GM21529 (cell line): ENCODE results near the gene MAP6D1.

Source experiments
- ATAC-seq: cut with Tn5 transposase; IDR thresholded peaks from one replicate; pipeline ENCODE4 v1.9.1; 2021; ENCODE audit not compliant: unreplicated experiment

Gene MAP6D1

GRCh38 chr3:183824761-183825455 lies 469 bp downstream of the MAP6D1 start:
- ATAC-seq, result peak; percentile 22

GRCh38 chr3:183823963-183824362 lies 1.4 kb downstream of the MAP6D1 start:
- ATAC-seq, result no peak

- ATAC-seq, result no peak
These were observed 2.7 kb downstream of the MAP6D1 start for GRCh38 chr3:183822631-183823030.

GRCh38 chr3:183819831-183820230 lies 5.5 kb downstream of the MAP6D1 start:
- no peak for ATAC-seq

- ATAC-seq, result no peak
These were observed 6.4 kb downstream of the MAP6D1 start for GRCh38 chr3:183818706-183819624.

- ATAC-seq, result no peak
These were observed 7.2 kb downstream of the MAP6D1 start for GRCh38 chr3:183818041-183818620.

GRCh38 chr3:183817639-183818038 lies 7.7 kb downstream of the MAP6D1 start:
- no peak for ATAC-seq

- no peak for ATAC-seq
These were observed 8.5 kb downstream of the MAP6D1 start for GRCh38 chr3:183816681-183817510.

GRCh38 chr3:183815951-183816475 lies 9.4 kb downstream of the MAP6D1 start:
- ATAC-seq, result no peak

GRCh38 chr3:183815563-183815940 lies 9.8 kb downstream of the MAP6D1 start:
- ATAC-seq, result no peak

GRCh38 chr3:183814240-183814639 lies 11.1 kb downstream of the MAP6D1 start:
- no peak for ATAC-seq

GRCh38 chr3:183812761-183813445 lies 12.5 kb downstream of the MAP6D1 start:
- ATAC-seq, result no peak

GRCh38 chr3:183811638-183812037 lies 13.7 kb downstream of the MAP6D1 start:
- ATAC-seq, result no peak

- ATAC-seq, result no peak
These were observed 14.5 kb downstream of the MAP6D1 start for GRCh38 chr3:183810643-183811594.

- no peak for ATAC-seq
These were observed 16.1 kb downstream of the MAP6D1 start for GRCh38 chr3:183809270-183809669.

GRCh38 chr3:183808355-183808754 lies 17.0 kb downstream of the MAP6D1 start:
- no peak for ATAC-seq

GRCh38 chr3:183807881-183808280 lies 17.5 kb downstream of the MAP6D1 start:
- ATAC-seq, result no peak

- no peak for ATAC-seq
These were observed 18.1 kb downstream of the MAP6D1 start for GRCh38 chr3:183807209-183807728.

- no peak for ATAC-seq
These were observed 22.4 kb downstream of the MAP6D1 start for GRCh38 chr3:183802989-183803388.
